Amygdala (tissue), 56 donors: ENCODE measurements around the gene ALDH5A1.

Experiments
- DNase-seq, 56 donors: peaks; one replicate each; lab custom pipeline; 2025; lab: John Stamatoyannopoulos, UW

ALDH5A1 gene

DNA sequence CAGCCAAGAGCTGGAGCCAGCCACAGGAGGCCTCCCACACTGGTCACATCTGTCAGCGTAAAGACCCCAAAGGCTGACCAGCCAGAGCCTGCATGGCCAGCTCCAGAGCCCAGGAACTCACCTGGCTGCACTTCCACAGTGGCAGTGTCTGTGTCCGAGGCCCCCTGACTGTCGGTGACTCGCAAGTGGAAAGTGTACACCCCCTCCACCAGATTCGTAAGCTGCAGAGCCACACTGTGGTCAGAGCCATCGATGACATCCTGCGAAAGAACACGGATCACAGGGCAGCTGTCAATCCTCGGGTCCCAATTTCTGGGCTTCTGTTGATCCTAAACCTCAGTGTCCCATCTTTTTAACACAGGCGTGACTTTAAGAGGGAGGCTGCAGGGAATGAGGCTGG, 69.3 kb downstream of the ALDH5A1 start:
- DNase-seq: no peak

DNA sequence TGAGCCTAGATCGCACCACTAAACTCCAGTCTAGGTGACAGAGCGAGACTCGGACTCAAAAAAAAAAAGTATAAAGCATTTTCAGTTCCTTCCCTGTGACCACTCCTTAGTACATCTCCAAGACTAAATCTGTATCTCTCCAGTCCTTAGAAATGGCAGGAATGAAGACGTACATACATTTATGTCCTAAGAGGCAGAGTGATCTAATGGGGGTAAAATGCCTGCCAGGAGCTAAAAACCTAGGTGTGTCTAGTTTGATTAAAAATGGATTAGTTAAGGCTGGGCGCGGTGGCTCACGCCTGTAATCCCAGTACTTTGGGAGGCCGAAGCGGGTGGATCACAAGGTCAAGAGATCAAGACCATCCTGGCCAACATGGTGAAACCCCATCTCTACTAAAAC, 70.4 kb downstream of the ALDH5A1 start:
- DNase-seq: no peak

DNA sequence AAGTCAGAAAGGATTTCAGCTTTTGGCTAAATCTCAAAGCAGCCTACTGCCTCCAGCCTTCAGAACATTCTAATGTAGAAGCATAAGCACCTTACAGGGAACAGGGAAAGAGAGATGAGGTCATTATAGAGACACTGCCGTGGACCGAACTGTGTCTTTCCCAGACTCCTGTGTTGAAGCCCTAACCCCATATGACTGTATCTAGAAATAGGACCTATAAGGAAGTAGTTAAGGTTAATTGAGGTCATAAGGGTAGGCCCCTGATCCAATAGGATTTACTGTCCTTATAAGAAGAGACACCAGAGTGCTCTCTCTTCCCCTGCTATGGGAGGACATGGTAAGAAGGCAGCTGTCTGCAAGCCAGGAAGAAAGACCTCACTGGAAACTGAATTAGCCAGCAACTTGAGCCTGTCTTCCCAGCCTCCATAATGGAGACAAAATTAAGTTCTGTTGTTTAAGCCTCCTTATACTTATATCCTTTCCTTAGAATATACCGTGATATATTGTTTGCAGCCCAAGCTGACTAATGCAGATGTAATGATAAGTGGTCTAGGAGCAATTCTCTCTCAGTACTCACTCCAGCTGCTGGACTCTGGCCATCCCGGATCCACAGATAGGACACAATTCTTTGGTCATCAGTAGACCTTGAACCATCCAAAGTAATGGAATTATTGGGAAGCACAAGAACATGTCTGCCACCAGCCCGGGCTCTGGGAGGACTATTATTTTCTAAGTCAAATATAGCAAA, 71.4 kb downstream of the ALDH5A1 start:
- DNase-seq: no peak

DNA sequence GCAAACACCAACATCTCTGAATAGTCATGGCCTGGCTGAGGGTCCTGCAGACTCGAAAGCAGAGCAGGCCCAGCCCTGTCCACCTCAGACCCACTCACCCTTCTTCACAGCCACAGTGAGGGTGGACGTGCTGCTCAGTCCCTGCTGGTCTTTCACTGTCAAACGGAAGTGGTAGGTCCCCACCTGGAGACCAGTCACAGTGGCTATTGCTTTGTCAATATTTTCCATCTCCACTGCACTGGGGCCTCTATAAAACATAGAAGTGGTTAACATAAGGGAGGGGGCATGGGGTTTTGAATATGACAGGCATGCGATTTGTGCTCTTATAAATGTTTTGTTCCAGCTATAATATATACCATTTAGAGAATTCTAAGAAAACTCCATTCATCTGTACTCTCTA, 73.9 kb downstream of the ALDH5A1 start:
- no peak for DNase-seq

DNA sequence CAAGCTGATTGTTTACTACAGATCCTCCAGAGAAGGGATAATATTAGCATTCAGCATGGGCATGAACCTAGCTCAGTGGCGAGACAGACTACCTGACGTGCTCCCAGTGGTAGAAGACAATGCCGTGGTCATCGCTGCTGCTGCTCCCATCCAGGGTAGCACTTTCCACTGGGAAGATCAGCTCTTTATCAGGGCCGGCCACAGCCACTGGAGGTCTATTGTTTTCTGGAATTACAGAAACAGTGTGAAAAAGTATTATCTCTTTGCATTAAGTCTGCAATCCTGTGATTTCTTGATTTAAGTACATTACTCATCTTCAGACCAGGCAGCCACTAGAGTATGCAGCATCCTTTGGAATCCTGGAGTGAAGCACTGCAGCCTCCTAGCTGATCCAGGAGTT, 75.0 kb downstream of the ALDH5A1 start:
- no peak for DNase-seq

DNA sequence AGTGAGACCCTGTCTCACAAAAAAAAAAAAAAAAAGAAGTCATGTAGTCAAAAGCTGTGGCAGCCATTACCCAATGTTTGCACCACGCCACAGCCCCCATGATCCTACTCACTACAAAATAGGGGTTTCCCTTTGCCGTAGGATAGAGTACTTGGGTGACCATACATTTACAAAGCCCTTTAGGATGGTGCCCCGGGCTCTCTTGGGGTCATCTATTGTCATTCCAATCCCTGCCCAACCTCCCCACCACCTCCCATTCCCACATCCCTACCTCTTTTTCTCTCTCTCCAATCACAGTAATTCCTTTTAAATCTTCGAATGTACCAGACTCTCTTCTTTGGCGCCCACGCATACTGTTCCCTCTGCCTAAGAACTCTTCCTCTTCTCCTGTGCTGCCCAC, 76.6 kb downstream of the ALDH5A1 start:
- no peak for DNase-seq

DNA sequence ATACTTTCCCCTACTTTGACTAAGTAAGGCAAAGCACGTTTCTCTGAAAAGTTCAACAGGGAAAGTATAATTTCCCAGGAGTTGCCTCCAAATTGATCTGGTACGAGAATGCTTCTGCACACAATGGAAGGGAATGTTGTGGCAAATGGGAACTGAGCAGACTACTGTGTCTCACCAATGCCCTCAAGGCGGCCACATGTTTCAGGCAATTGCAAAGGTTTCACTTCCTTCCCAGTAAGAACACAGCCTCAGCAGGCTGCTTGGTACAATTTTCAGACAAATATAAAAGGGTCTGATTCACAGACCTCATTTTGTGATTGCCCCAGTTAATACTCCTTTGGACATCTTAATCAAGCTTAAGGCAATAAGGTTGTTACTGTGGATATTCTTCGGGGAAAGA, 80.0 kb downstream of the ALDH5A1 start:
- peak in 7 of 56 donors; percentile 3 to 38 (median 7) for DNase-seq

DNA sequence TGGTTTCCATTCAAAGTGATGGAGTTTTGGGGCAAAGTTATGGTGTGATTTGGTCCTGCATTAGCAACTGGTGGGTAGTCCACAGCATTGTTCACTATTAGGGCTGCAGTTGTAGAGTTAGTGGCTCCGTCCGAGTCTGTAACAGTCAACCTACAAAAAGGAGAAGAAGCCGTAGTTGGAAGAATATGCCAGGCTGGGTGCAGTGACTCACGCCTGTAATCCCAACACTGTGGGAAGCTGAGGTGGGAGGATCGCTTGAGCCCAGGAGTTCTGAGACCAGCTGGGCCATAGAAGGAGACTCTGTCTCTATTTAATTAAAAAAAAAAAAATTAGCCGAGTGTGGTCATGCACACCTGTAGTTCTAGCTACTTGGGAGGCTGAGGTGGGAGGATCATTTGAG, 81.7 kb downstream of the ALDH5A1 start:
- no peak for DNase-seq

DNA sequence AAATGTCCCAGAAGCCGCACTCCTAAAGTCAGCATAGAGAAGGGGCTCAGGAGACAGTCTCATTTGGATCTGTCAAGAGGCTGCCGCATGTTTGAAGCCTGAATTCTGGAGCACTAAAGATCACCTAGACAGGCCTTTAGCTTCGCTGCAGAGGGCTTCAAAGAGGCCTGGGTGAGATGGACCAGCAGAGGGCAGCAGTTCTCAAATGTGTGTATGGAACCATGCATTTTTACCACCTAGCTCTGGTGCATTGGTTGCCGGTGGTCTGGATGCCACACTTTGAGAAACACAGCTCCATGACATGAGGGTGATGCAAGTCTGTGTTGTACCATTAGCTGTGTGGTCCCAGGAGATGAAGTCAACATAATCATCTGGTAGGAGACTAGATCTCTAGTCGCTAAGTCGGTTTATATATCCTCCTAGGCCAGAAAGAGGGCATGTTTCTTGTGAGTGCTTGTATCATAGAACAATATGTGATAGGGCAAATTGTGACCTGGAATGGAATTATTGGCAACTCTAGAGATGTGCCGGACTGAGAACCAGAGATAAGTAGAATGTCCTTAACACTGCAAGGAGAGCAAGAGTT, 86.4 kb downstream of the ALDH5A1 start:
- peak in 47 of 56 donors; percentile 2 to 84 (median 35) for DNase-seq

DNA sequence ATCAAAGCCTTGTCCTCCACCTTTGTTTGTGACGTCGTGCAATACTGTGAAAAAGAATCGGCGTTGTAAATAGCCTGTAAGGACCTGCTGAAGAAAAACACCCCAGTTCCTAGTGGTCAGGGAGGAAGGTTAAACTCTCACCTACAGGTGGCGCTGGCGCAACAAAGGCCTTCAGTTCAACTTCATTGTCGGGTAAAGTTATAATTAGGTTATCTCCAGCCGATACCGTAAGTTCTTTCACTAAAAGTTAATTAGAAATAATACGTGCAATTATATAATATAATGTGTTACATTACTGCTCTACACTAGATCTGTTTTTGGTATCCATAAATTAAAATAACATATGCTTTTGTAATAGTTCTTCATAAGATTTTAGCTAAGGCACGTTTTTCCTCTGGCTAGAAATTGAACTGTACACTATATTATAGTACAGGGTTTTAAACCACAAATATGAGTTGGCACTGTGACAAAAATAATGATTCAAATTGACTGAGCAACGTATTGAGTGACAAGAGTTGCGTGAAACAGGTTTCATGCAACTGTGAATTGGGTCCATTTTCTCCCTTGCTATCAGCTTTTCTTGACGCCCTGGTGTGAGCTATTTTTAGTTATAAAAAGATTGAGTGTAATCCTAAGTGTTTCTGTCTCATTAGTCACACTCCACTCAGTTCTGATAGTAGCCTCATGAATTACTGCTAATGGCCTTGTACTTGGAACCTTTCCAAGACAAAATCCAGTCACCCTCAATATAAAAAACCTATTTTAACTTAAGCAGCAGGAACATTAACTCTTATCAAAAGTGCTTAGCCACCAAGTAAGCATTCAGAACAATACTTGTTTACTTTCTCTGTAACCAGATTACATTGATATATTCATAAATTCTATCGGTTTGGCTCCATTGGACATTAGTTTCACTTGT, 89.0 kb downstream of the ALDH5A1 start:
- peak in 41 of 56 donors; percentile 1 to 78 (median 28) for DNase-seq

DNA sequence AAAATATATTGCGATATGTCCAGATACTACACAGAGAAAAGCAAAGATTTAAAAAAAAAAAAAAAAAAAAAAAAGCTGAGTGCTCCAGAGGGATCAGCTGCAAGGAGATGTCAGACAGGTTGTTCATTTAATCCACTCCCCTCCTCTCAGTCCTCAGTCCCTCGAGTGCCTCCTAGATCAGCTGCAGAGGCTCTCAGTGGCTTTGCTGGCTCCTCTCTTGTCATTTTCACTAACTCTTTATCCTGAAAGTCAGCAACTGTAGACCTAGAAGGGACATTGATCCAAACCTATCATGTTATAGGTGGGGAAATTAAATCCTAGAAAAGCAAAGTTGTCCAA, 89.6 kb downstream of the ALDH5A1 start:
- no peak for DNase-seq
